GM19328 (cell line): ENCODE data around the gene ZNRF2.

ENCODE experiments used
- ATAC-seq: cut with Tn5 transposase; IDR thresholded peaks from one replicate; pipeline ENCODE4 v1.9.1; 2021; ENCODE audit warnings: mild to moderate bottlenecking, moderate library complexity; ENCODE audit not compliant: unreplicated experiment

ZNRF2 gene

GRCh38 chr7:30284298-30285066 is at the start of gene ZNRF2:
Gene ZNRF2 (plus strand): TSS chr7:30284597. CDS start chr7:30285358, 761 bp downstream.
- peak; percentile 83 for ATAC-seq

DNA sequence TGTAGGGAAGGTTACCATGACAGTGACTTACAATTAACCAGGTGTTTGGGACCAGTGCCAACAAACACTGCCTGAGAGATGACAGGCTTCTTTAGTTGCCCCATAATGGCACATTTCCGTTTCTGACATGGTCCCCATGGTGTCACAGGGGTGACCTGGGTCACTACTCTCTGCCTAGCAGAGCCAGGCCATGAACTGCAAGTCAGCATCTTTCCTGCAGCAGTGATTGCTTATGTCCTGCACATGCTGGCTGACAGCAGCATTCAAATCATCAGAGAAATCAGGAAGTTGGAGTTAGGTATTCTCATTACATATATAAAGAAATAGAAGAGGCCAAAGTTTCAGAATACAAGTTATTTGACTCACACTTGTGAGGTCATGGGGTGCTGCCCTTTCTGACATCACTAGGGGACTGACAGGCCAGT is 47.1 kb upstream of the ZNRF2 start:
- ATAC-seq: no peak

DNA sequence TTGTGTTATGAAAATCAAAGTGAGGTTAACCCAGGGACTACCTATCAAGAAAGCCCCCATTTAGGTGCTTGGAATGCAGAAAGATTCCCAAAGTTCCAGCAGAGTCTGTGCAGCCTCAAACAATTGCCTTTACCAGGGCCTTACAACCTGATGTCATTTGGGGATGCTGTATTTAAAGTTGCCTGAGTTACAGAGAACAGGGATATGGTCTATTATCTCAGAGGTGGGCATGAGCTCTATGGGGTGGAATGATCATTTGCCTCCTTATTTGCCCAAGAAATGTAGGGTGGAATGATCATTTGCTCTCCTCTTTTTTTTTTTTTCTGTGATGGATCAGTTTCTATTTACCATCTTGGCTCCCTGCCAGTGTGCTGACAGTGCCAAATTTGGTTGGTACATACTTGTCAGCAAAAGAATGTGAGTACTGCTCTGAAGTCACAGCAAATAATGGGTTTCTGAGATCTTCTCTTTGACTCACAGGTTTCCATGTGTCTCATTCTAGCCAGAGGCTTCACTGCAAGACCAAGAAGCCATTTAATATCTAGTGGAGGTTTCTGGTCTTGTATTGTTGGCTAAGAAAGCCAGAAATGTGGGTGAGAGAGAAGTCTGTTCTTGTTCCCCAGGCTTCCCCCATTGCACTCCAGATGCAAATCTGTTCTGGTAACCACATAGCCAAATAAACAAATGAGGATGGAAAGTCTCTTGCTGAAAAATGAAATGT is 45.5 kb upstream of the ZNRF2 start:
- ATAC-seq: peak; percentile 69

GRCh38 chr7:30240106-30240800 is 44.1 kb upstream of the ZNRF2 start:
- no peak for ATAC-seq

- no peak for ATAC-seq
Observed at GRCh38 chr7:30241767-30242166, 42.6 kb upstream of the ZNRF2 start.

- no peak for ATAC-seq
Observed at GRCh38 chr7:30244340-30244739, 40.1 kb upstream of the ZNRF2 start.

DNA sequence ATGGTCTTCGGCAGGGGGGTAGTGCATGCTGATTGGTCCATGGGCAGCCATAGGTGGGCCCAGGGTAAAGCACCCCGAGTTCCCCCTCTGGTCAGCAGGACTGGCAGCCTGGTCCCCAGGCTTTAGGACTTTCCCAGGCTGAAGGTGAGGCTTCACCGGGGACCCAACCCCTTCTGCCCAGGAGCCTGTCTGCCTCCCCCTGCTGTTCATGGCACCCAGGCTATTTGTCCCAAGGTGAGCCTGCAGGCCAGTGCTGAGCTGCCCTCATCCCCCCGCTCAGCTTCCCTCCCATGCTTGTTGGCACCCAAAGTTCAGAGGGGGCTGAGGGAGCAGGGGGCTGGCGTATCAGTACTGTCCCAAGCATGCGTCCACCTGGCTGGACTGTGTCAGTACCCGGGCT is 38.5 kb upstream of the ZNRF2 start:
- no peak for ATAC-seq

DNA sequence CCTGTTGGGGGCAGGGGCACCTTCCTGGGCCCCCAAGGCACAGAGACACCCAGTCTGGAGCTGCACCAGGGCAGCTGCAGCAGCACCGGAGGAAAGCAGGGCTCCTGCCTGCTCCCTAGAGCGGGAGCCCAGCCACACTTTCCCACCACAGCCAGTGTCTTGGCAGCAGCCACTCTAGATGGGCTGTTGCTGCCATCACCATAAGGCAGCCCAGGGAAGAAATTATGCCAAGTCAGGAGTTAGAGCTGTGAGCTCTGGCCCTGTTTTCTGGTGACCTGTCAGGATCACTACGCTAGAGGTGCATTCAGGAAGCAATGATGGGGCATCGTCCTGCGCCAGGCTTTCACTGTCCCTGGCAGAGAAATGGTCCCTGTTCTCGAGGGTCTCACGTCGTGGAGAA is 38.0 kb upstream of the ZNRF2 start:
- ATAC-seq: no peak

DNA sequence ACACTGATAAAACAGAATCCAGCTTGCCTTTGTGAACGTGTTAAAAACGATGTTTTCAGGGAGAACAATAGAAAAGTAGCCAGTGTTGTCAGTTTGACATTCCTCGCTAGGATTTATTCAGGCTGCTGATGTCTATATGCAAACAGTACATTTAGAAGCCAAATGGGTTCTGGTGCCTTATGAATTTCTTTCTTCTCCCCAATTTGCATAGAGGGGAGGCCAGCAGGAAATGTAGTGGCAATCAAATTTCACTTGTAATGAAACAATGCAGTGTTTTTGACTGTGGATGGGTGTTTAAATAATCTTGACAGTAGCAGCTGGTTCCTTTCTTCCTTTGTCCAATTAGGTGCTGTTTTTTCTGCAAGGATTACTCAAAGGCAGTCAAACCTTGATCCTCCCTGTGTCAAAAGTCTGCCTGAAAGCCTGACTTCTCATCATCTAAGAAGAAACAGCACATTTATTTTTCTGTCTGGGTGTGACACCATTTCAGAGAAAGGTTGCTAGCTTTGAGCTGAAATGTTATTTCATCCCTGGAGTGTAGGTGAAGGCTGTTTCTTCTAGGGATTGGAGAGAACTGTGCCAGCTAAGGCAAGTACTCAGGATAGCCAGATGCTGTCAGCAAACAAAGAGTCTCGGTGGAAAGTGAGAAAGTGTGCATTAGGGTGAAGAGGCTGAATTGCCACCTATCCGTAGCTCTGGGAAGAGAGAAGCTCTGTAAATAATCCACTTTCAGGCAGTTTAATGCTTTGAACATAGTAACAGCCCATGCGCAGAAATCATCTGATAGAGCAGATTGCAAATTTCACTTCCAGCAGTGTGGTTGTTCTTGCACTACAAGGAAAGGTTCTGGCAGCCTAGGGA is 36.6 kb upstream of the ZNRF2 start:
- ATAC-seq: no peak

DNA sequence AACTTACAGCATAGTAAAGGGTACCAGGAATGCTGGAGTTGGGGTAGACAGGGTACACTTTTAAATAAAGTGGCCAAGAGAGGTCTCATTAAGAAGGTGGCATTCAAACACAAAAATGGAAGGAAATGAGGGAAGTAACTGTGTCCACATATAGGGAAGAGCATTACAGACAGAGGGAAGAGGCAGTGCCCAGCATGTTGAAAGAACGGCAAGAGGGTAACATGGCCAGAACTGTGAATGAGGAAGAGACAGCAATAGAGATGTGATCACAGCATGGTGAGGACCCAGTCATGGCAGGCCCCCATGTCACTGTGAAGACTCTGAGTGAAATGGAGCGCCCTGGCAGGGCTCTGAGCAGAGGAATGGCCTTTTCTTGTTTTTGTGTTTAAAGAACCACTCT is 35.1 kb upstream of the ZNRF2 start:
- ATAC-seq: no peak

DNA sequence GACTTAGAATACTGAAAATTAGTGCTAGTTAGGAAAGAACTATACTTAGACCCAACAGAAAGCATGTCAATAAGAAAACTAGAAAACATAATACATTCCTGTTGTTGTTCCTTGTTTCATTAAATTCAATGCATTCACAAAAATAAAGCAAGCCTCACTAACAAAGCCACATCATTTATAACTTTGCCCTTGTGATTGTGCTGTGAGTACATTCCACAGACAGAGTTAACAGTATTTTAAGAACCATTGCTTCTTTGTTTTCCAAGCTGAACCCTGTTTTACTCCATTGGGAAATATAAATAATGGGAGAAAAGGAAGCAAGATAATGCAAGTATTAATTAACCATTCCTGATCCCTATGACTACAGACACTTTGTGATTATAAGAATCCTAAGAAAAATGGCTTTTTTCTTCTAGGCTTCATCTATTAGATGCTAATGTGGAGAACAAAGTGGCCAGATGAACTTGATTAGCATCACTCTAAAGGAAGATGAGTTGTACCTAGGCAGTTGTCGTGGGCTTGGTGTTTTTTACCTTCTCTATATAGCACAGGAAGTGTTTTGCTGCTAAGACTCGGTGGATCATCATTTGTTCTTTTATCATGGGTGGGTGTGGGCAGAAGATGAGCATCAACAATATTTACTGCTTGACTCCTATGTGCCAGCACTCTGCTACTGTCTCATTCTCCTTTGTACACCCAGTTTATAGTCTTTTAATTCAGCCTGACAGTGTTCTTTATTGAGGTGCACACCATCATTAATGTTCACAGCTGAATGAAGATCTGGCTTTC is 34.2 kb upstream of the ZNRF2 start:
- ATAC-seq: no peak

DNA sequence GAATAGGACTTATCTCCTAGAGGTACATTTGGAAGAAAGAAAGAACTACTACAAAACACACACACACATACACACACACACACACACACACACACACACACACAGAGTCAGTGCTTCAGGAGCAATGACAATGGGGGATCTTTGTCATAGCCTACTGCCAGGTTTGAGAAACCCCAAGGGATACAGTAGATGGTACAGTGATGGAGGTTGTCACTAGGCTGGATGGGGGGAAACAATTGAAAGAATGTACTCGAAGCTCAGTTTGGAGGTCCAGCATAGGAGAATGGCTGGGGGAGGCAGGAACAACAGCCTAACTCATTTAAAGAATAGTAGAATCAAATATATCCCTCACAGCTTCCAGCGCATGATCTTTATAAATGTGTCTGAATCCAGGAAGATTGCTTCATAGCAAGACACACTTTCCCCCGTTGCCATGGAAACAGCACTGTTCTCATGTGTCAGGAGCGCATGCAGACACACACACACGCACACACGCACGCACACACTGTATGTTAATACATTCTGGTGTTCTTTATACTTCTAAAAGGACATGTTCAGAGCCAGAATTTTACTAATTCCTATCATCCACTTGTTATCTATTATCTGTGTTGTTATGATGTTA is 32.6 kb upstream of the ZNRF2 start:
- no peak for ATAC-seq

GRCh38 chr7:30252885-30253795 is 31.3 kb upstream of the ZNRF2 start:
- no peak for ATAC-seq

- no peak for ATAC-seq
Observed at GRCh38 chr7:30253796-30254165, 30.6 kb upstream of the ZNRF2 start.

- ATAC-seq: no peak
Observed at GRCh38 chr7:30254248-30254647, 30.1 kb upstream of the ZNRF2 start.

- no peak for ATAC-seq
Observed at GRCh38 chr7:30254717-30255063, 29.7 kb upstream of the ZNRF2 start.

DNA sequence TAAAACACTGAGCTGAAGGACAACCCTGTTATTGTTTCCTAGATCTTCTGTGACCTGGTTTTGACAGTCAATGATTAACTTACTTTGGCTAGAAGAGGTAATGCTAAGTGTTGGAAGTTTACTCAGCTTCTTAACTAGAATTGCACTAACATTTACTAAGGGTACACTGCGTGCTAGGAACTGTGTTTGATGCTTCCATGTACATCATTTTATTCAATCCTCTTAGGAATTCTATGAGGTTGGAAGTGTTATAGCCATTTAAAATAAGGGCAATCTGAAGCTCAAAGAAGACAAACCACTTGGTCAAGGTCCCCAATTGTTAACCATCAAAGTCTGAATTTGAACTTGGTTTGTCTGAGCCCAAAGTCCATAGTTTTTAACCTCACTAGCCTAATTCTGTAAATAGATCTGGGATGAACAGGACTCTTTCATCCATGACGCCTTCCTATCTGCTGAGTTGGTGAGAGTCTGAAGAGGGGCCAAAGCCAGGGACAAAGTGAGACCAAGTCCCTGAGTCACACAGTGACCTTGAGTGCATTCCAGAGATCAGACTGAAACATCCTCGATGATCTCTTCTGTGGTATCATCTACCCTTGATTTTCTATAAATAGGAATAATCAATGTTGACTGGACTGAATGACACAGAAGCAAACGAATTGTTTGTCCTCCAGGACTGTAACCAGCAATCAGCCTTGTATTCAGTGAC is 29.2 kb upstream of the ZNRF2 start:
- ATAC-seq: no peak

GRCh38 chr7:30256349-30256858 is 28.0 kb upstream of the ZNRF2 start:
- ATAC-seq: no peak
